ENCODE results near the gene NFRKB.
A peak's percentile ranks its signal among the peaks of the same experiment; 100 is the strongest.

NFRKB gene

GRCh38 chr11:129896062-129896461 lies 684 bp upstream of the NFRKB start:
- TF ChIP-seq GABPA (IDR thresholded peaks at IDR 0.05; ENCODE audit: low read depth) (0 out of 2 replicates have a peak, but pooled peaks have one; percentile 5), SPI1 (IDR thresholded peaks at IDR 0.05; ENCODE audit: borderline replicate concordance, low read depth) (no peak)
- peak overlapping the region; percentile 46; the same call in 1 of the 2 replicates for H3K27ac ChIP-seq (replicated peaks)
- no peaks in the 10 kb centered on the region for H3K27me3 ChIP-seq (ENCODE audit: insufficient read depth, poor library complexity, severe bottlenecking)
- peak overlapping the region; percentile 96 for H3K4me3 ChIP-seq (replicated peaks; ENCODE audit: insufficient read depth, low read length)
- peak in 1 of 2 experiments; percentile 20 for DNase-seq (ENCODE audit: low read depth in 1 of 2, low spot score in 1 of 2)

- peak overlapping the region; percentile 96 for H3K4me3 ChIP-seq (replicated peaks; ENCODE audit: insufficient read depth, low read length)
- H3K27me3 ChIP-seq (ENCODE audit: insufficient read depth, poor library complexity, severe bottlenecking), result no peaks in the 10 kb centered on the region
- TF ChIP-seq REST (IDR thresholded peaks at IDR 0.05; ENCODE audit: insufficient replicate concordance, low read depth) (no peak), SPI1 (IDR thresholded peaks at IDR 0.05; ENCODE audit: borderline replicate concordance, low read depth) (no peak), POLR2AphosphoS5 (IDR thresholded peaks at IDR 0.05; ENCODE audit: low read depth) (no peak), GABPA (IDR thresholded peaks at IDR 0.05; ENCODE audit: low read depth) (no peak), CTCF (IDR thresholded peaks at IDR 0.05; ENCODE audit: insufficient read depth, low read length) (no peak)
- H3K27ac ChIP-seq (replicated peaks), result peak overlapping the region; percentile 81
- DNase-seq (ENCODE audit: low read depth in 1 of 2, low spot score in 1 of 2), result peak in 1 of 2 experiments; percentile 13
Measured at GRCh38 chr11:129894278-129895125, 876 bp downstream of the NFRKB start.

- Histone ChIP-seq H3K27ac (replicated peaks) (no peak overlapping the region), H3K27me3 (ENCODE audit: insufficient read depth, poor library complexity, severe bottlenecking) (no peaks in the 10 kb centered on the region), H3K4me3 (replicated peaks; ENCODE audit: insufficient read depth, low read length) (no peak overlapping the region)
- DNase-seq (ENCODE audit: low read depth in 1 of 2, low spot score in 1 of 2), result peak in 1 of 2 experiments; percentile 67
- TF ChIP-seq GABPA (IDR thresholded peaks at IDR 0.05; ENCODE audit: low read depth) (peak; percentile 18; the same call in 1 of the 2 replicates), CTCF (IDR thresholded peaks at IDR 0.05; ENCODE audit: insufficient read depth, low read length) (no peak), SPI1 (IDR thresholded peaks at IDR 0.05; ENCODE audit: borderline replicate concordance, low read depth) (no peak)
Measured at GRCh38 chr11:129888451-129888850, 6.9 kb downstream of the NFRKB start.

GRCh38 chr11:129885381-129885780 lies 10.0 kb downstream of the NFRKB start:
- TF ChIP-seq REST (IDR thresholded peaks at IDR 0.05; ENCODE audit: insufficient replicate concordance, low read depth) (no peak), GABPA (IDR thresholded peaks at IDR 0.05; ENCODE audit: low read depth) (no peak), SPI1 (IDR thresholded peaks at IDR 0.05; ENCODE audit: borderline replicate concordance, low read depth) (no peak), CTCF (IDR thresholded peaks at IDR 0.05; ENCODE audit: insufficient read depth, low read length) (no peak)
- H3K4me3 ChIP-seq (replicated peaks; ENCODE audit: insufficient read depth, low read length), result no peak overlapping the region
- no peak for DNase-seq (ENCODE audit: low read depth in 1 of 2, low spot score in 1 of 2)
- no peak overlapping the region for H3K27ac ChIP-seq (replicated peaks)
- no peaks in the 10 kb centered on the region for H3K27me3 ChIP-seq (ENCODE audit: insufficient read depth, poor library complexity, severe bottlenecking)
